HepG2 (cell line): ENCODE data around the gene CFAP69. TPM values are rescaled to one million over a fixed set of nuclear protein-coding genes. Genes with fewer than 3 reads are reported as not detected.

ENCODE experiments used
- CSRNP1 ChIP-seq: sonication (generic); formaldehyde crosslinking; IDR thresholded peaks from 2 replicates; pipeline ENCODE4 v1.8.1; 2023; ENCODE audit warnings: mild to moderate bottlenecking, missing genetic modification reagents
- DR1 ChIP-seq: sonication (generic); formaldehyde crosslinking; IDR thresholded peaks from 2 replicates; pipeline ENCODE4 v1.8.0; 2021; ENCODE audit warnings: mild to moderate bottlenecking, missing genetic modification reagents, inconsistent platforms
- ISX ChIP-seq: sonication (generic); formaldehyde crosslinking; conservative IDR thresholded peaks from 2 replicates; pipeline ENCODE4 v1.5.0; 2020; ENCODE audit warnings: missing genetic modification reagents
- SALL2 ChIP-seq: sonication (generic); formaldehyde crosslinking; IDR thresholded peaks from 2 replicates; pipeline ENCODE4 v1.8.1; 2023; ENCODE audit warnings: mild to moderate bottlenecking, missing genetic modification reagents, inconsistent platforms
- ZNF280D ChIP-seq: sonication (generic); formaldehyde crosslinking; IDR thresholded peaks from 2 replicates; pipeline ENCODE4 v1.5.1; 2020; ENCODE audit warnings: mild to moderate bottlenecking, missing genetic modification reagents
- ZNF564 ChIP-seq: sonication (generic); formaldehyde crosslinking; IDR thresholded peaks from 2 replicates; pipeline ENCODE4 v1.8.1; 2023; ENCODE audit warnings: mild to moderate bottlenecking, missing genetic modification reagents
- ZNF747 ChIP-seq: sonication (generic); formaldehyde crosslinking; IDR thresholded peaks from 2 replicates; pipeline ENCODE4 v1.8.1; 2023; ENCODE audit warnings: missing genetic modification reagents, mild to moderate bottlenecking, borderline replicate concordance
- polyA plus RNA-seq, 8 experiments: library from polyadenylated mRNA; depleted of rRNA in 3 of 8; stranded (reverse) in 7 of 8; unstranded in 1 of 8; fragments of >200 nt; fragmentation: Illumina TruSeq in 4 of 8; extraction: Trizol in 4 of 8; gene quantifications; 2 replicates each; pipeline versions ENCODE4 v1.2.1 to v1.2.3, GENCODE V29; 2011 to 2016; ENCODE audit warnings: low read depth in 4 of 8, missing spikeins in 1 of 8, mixed read lengths in 1 of 8; ENCODE audit not compliant: insufficient read depth in 1 of 8
- total RNA-seq, 5 experiments: library from RNA; depleted of rRNA; stranded (reverse); fragments of >200 nt; fragmentation: Illumina TruSeq; extraction: Trizol; gene quantifications; 2 replicates each; pipeline ENCODE4 v1.2.3, GENCODE V29; 2016; ENCODE audit warnings: low read depth in 1 of 5

The CFAP69 gene
- total and polyA plus RNA-seq, 2 of the 13 experiments (the other 11 are each of a cell fraction or from before 2014, with no cell fraction given), result 2.2 to 4.0 TPM

GRCh38 chr7:90239625-90240228, 5.2 kb upstream of the CFAP69 start (continued):
- no peak for TF ChIP-seq DR1
- TF ChIP-seq CSRNP1 (CRISPR knock-in tag), result no peak
- no peak for TF ChIP-seq ZNF564 (CRISPR knock-in tag)
- TF ChIP-seq ZNF280D, result no peak
- no peak for TF ChIP-seq SALL2 (CRISPR knock-in tag)
- TF ChIP-seq ISX (CRISPR knock-in tag), result no peak
- no peak for TF ChIP-seq ZNF747 (CRISPR knock-in tag)
- TF ChIP-seq, all 625 proteins: peak for 0
